Breast epithelium (tissue), 4 donors: ENCODE measurements around the gene TNKS1BP1. TPM values are rescaled to one million over a fixed set of nuclear protein-coding genes. Genes with fewer than 3 reads are reported as not detected.
"Not testable (repeated sequence)": the region's sequence is repeated elsewhere in the genome, so short reads cannot be mapped to it uniquely, and the experiment has no call there.

ENCODE experiments used
- DNase-seq, 2 donors: peaks; one replicate each; pipeline ENCODE4 v3.0.0-alpha.2; 2019; ENCODE audit warnings: low spot score in 2 of 2
- H3K27ac ChIP-seq, 2 donors: fragments of 200-600 bp; sonication (generic) in 1 of 2; one replicate each; pipeline ENCODE4 v1.5.1; 2016 to 2019; ENCODE audit warnings: mild to moderate bottlenecking in 1 of 2
- H3K27me3 ChIP-seq, 2 donors: fragments of 200-600 bp; sonication (generic) in 1 of 2; one replicate each; pipeline versions ENCODE4 v1.5.1 to v1.6.0; 2017 to 2019; ENCODE audit warnings: control low read depth in 1 of 2, mild to moderate bottlenecking in 1 of 2
- H3K36me3 ChIP-seq: fragments of 200-600 bp; one replicate; pipeline ENCODE4 v1.5.1; 2019
- H3K4me1 ChIP-seq, 2 donors: fragments of 200-600 bp; sonication (generic); one replicate each; pipeline ENCODE4 v1.5.1; 2016 to 2019; ENCODE audit warnings: control low read depth in 1 of 2
- H3K4me3 ChIP-seq, 3 donors: fragments of 200-600 bp; sonication (generic); 1 replicate in 2 of 3; 2 replicates in 1 of 3; pipeline ENCODE4 v1.5.1; 2016 to 2019; ENCODE audit warnings: mild to moderate bottlenecking in 3 of 3, moderate library complexity in 2 of 3
- H3K9me3 ChIP-seq, 2 donors: fragments of 200-600 bp; sonication (generic) in 1 of 2; one replicate each; pipeline ENCODE4 v1.5.1; 2016 to 2019; ENCODE audit warnings: control low read depth in 1 of 2
- POLR2A ChIP-seq: fragments of 450-650 bp; IDR thresholded peaks from one replicate; pipeline ENCODE4 v1.6.1; 2016; ENCODE audit warnings: antibody characterized with exemption, mild to moderate bottlenecking, moderate library complexity
- POLR2AphosphoS5 ChIP-seq, 3 donors: sonication (generic); formaldehyde crosslinking; IDR thresholded peaks; one replicate each; pipeline ENCODE4 v1.6.1; 2017; ENCODE audit warnings: antibody characterized with exemption in 3 of 3
- intact Hi-C: fragments of 100-400 bp; cut with DNase I; formaldehyde crosslinking; loops from one replicate; pipeline ENCODE4 v1.15.1; 2023; ENCODE audit warnings: low total_unique reads
- total RNA-seq, 3 donors: library from RNA; depleted of rRNA; stranded (reverse); fragments of >200 nt; gene quantifications; one replicate each; pipeline ENCODE4 v1.1.0, GENCODE V29; 2016
- TF ChIP-seq, protein P1 (sequence below), 3 donors: fragments of 450-650 bp; IDR thresholded peaks; one replicate each; pipeline ENCODE4 v1.5.1; 2016 to 2017; ENCODE audit warnings: antibody characterized with exemption in 3 of 3, mild to moderate bottlenecking in 3 of 3, moderate library complexity in 3 of 3

The TNKS1BP1 gene
- total RNA-seq, 3 donors from 2014 or later = 79.3 to 111 (median 82.7) TPM

- H3K9me3 ChIP-seq = no peaks in the 10 kb centered on the region
- H3K36me3 ChIP-seq = no peaks in the 10 kb centered on the region
- no peaks in the 10 kb centered on the region for H3K4me1 ChIP-seq
- H3K27ac ChIP-seq = no peak overlapping the region
- H3K4me3 ChIP-seq = no peak overlapping the region
- no peaks in the 10 kb centered on the region for H3K27me3 ChIP-seq
- TF ChIP-seq, protein P1, sequence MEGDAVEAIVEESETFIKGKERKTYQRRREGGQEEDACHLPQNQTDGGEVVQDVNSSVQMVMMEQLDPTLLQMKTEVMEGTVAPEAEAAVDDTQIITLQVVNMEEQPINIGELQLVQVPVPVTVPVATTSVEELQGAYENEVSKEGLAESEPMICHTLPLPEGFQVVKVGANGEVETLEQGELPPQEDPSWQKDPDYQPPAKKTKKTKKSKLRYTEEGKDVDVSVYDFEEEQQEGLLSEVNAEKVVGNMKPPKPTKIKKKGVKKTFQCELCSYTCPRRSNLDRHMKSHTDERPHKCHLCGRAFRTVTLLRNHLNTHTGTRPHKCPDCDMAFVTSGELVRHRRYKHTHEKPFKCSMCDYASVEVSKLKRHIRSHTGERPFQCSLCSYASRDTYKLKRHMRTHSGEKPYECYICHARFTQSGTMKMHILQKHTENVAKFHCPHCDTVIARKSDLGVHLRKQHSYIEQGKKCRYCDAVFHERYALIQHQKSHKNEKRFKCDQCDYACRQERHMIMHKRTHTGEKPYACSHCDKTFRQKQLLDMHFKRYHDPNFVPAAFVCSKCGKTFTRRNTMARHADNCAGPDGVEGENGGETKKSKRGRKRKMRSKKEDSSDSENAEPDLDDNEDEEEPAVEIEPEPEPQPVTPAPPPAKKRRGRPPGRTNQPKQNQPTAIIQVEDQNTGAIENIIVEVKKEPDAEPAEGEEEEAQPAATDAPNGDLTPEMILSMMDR (IDR thresholded peaks at IDR 0.05) = no peak
- no peak for TF ChIP-seq POLR2AphosphoS5 (IDR thresholded peaks at IDR 0.05)
- DNase-seq = no peak
- intact Hi-C loops = no loop called here
Observed at GRCh38 chr11:57361926-57362325, 37.2 kb upstream of the TNKS1BP1 start.

DNA sequence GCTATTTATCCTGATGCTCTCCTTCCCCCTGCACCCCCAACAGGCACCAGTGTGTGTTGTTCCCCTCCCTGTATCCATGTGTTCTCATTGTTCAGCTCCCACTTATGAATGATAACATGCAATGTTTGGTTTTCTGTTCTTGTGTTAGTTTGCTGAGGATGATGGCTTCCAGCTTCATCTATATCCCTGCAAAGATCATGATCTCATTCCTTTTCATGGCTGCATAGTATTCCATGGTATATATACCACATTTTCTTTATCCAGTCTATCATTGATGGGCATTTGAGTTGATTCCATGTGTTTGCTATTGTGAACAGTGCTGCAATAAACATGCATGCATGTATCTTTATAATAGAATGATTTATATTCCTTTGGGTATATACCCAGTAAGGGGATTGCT is 36.7 kb upstream of the TNKS1BP1 start:
- H3K4me1 ChIP-seq, H3K27ac ChIP-seq, H3K27me3 ChIP-seq, H3K4me3 ChIP-seq, intact Hi-C loops, DNase-seq, H3K36me3 ChIP-seq, H3K9me3 ChIP-seq: not testable (repeated sequence)

DNA sequence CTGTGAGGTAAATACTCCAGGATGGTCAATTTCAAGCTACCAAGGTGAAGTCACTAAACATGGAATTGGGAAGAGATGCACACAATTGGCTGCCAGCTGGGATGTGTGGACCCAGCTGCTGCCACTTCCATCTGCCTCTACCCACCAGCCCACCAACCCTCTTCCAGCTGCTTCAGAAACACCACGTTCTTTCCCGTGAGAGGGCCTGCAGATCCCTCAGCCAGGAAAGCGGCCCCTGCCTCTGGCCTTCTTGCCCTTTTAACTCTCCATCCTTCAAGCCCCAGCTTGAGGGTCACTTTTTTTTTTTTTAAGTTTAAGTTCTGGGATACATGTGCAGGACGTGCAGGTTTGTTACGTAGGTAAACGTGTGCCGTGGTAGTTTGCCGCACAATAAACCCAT is 36.2 kb upstream of the TNKS1BP1 start:
- no peak overlapping the region for H3K27ac ChIP-seq
- H3K4me1 ChIP-seq = no peaks in the 10 kb centered on the region
- no peaks in the 10 kb centered on the region for H3K9me3 ChIP-seq
- no peaks in the 10 kb centered on the region for H3K36me3 ChIP-seq
- no peak for DNase-seq
- no peak overlapping the region for H3K4me3 ChIP-seq
- H3K27me3 ChIP-seq = no peaks in the 10 kb centered on the region
- intact Hi-C loops = no loop called here
- TF ChIP-seq, protein P1 (IDR thresholded peaks at IDR 0.05) = no peak
- no peak for TF ChIP-seq POLR2A
- no peak for TF ChIP-seq POLR2AphosphoS5 (IDR thresholded peaks at IDR 0.05)

DNA sequence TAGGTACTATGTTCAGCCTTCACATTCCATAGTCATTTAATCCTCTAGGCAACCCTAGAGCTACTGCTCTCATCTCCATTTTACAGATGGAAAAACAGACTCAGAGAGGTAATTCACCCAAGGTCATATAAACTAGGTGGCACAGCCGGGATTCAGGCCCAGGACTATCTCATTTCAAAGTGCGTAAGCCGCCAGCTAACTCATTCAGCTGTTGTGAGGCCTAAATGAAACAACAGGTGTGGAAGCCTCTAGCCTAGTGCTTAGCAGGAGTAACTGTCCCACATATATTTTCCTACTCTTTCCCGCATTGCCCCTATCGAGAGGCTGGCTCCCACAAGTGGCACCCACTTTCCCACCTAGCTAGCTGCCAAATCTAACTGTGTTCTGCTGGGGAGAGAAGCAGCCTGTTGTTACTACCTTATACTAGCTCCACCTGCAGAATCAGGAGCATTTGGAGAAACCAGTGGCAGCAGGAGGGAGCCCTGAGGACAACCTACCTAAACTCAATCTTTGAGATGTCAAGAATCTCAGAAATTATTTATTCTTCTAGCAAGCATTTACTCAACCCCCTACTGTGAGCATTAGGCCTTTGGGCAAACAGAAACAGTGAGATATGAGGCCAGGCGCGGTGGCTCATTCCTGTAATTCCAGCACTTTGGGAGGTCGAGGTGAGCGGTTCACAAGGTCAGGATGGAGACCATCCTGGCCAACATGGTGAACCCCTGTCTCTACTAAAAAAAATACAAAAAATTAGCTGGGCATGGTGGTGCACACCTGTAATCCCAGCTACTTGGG is 35.3 kb upstream of the TNKS1BP1 start:
- Histone ChIP-seq H3K9me3 (no peaks in the 10 kb centered on the region), H3K27me3 (no peaks in the 10 kb centered on the region), H3K4me3 (no peak overlapping the region), H3K36me3 (no peaks in the 10 kb centered on the region), H3K27ac (no peak overlapping the region), H3K4me1 (no peaks in the 10 kb centered on the region)
- DNase-seq = no peak
- intact Hi-C loops = no loop called here
- TF ChIP-seq POLR2A = no peak
- no peak for TF ChIP-seq POLR2AphosphoS5 (IDR thresholded peaks at IDR 0.05)
- TF ChIP-seq, protein P1 (IDR thresholded peaks at IDR 0.05) = no peak

DNA sequence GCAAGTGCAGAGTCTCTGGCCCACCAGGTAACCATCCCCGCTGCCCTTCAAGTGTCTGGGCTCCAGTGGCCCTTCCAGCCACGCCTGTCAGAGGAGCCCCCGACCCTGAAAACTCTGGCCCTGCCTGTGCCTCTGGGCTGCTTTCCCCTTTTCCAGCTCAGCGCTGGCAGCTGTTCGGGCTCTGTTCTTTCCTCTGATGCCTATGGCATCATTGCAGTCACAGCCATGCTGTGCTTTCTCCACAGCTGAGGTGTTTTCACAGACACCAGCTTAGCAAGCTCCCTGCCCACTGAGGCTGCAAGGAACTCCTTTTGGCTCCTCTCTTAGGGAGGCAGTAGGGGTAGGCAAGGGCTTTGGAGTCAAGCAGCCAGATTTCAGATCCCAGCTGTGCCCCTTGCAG is 34.6 kb upstream of the TNKS1BP1 start:
- intact Hi-C loops = no loop called here
- H3K4me1 ChIP-seq = no peaks in the 10 kb centered on the region
- no peak overlapping the region for H3K4me3 ChIP-seq
- H3K9me3 ChIP-seq = no peaks in the 10 kb centered on the region
- TF ChIP-seq POLR2A = no peak
- TF ChIP-seq, protein P1 (IDR thresholded peaks at IDR 0.05) = no peak
- no peak for TF ChIP-seq POLR2AphosphoS5 (IDR thresholded peaks at IDR 0.05)
- H3K36me3 ChIP-seq = no peaks in the 10 kb centered on the region
- DNase-seq = no peak
- no peaks in the 10 kb centered on the region for H3K27me3 ChIP-seq
- H3K27ac ChIP-seq = no peak overlapping the region
